Endometrium (tissue), 2 donors: ENCODE measurements around the gene KIAA0040.

Experiments
- FAIRE-seq: peaks from 2 replicates; lab custom pipeline; 2012; peaks lifted over from hg19 to GRCh38; lab: Jason Lieb, UNC
- donor health status: control.
- donor health status: control.

The KIAA0040 gene

GRCh38 chr1:175200678-175201521, 8.3 kb upstream of the KIAA0040 start:
- FAIRE-seq: peak; percentile 12

GRCh38 chr1:175198332-175198731, 5.8 kb upstream of the KIAA0040 start:
- no peak for FAIRE-seq

- no peak for FAIRE-seq
These were observed 5.0 kb upstream of the KIAA0040 start for GRCh38 chr1:175197531-175197930.

- no peak for FAIRE-seq
These were observed 3.2 kb upstream of the KIAA0040 start for GRCh38 chr1:175195798-175196197.

- no peak for FAIRE-seq
These were observed 2.7 kb upstream of the KIAA0040 start for GRCh38 chr1:175195281-175195680.

GRCh38 chr1:175193527-175193910, 943 bp upstream of the KIAA0040 start:
- FAIRE-seq: no peak

GRCh38 chr1:175192111-175192629, 406 bp downstream of the KIAA0040 start:
- no peak for FAIRE-seq

GRCh38 chr1:175191659-175192058, 917 bp downstream of the KIAA0040 start:
- no peak for FAIRE-seq

- no peak for FAIRE-seq
These were observed 3.6 kb downstream of the KIAA0040 start for GRCh38 chr1:175188936-175189335.

- no peak for FAIRE-seq
These were observed 6.0 kb downstream of the KIAA0040 start for GRCh38 chr1:175186433-175187160.

GRCh38 chr1:175185903-175186302, 6.7 kb downstream of the KIAA0040 start:
- FAIRE-seq: no peak

- no peak for FAIRE-seq
These were observed 9.0 kb downstream of the KIAA0040 start for GRCh38 chr1:175183586-175183985.

GRCh38 chr1:175182201-175182746, 10.3 kb downstream of the KIAA0040 start:
- no peak for FAIRE-seq

- FAIRE-seq: no peak
These were observed 12.6 kb downstream of the KIAA0040 start for GRCh38 chr1:175179837-175180590.

GRCh38 chr1:175178456-175178855, 14.1 kb downstream of the KIAA0040 start:
- FAIRE-seq: no peak

GRCh38 chr1:175178056-175178455, 14.5 kb downstream of the KIAA0040 start:
- no peak for FAIRE-seq

- FAIRE-seq: no peak
These were observed 16.3 kb downstream of the KIAA0040 start for GRCh38 chr1:175176246-175176645.

GRCh38 chr1:175174309-175175102, 18.1 kb downstream of the KIAA0040 start:
- FAIRE-seq: no peak

GRCh38 chr1:175173531-175173930, 19.0 kb downstream of the KIAA0040 start:
- no peak for FAIRE-seq

GRCh38 chr1:175172503-175172902, 20.1 kb downstream of the KIAA0040 start:
- no peak for FAIRE-seq
